GM23338 (cell line): ENCODE results near the gene ABHD14A. TPM values are rescaled to one million over a fixed set of nuclear protein-coding genes. Genes with fewer than 3 reads are reported as not detected.

Experiments
- ATAC-seq: fragments of 200-7000 bp; cut with Tn5 transposase; 3 replicates; pipeline ENCODE4 v1.9.1; 2020
- DNase-seq: peaks from one replicate; pipeline ENCODE4 v3.0.0-alpha.2; 2015; ENCODE audit warnings: low spot score
- H2AFZ ChIP-seq: fragments of 200-600 bp; sonication (generic); 2 replicates; pipeline ENCODE4 v1.8.0; 2016; ENCODE audit warnings: antibody characterized with exemption, mild to moderate bottlenecking, moderate library complexity
- H3F3A ChIP-seq: fragments of 200-600 bp; sonication (generic); replicated peaks from 2 replicates; pipeline ENCODE4 v1.8.0; 2017; ENCODE audit warnings: antibody characterized with exemption, mixed run types, low read depth
- H3K27ac ChIP-seq: fragments of 200-600 bp; sonication (generic); 2 replicates; pipeline ENCODE4 v1.6.1; 2016; ENCODE audit warnings: low read depth
- H3K27me3 ChIP-seq: fragments of 200-600 bp; sonication (generic); 2 replicates; pipeline ENCODE4 v1.8.0; 2016; ENCODE audit warnings: mild to moderate bottlenecking, mixed run types, moderate library complexity; ENCODE audit not compliant: insufficient read depth
- H3K36me3 ChIP-seq: fragments of 200-600 bp; sonication (generic); 2 replicates; pipeline ENCODE4 v1.8.0; 2016; ENCODE audit warnings: mild to moderate bottlenecking; ENCODE audit not compliant: insufficient read depth
- H3K4me1 ChIP-seq: fragments of 200-600 bp; sonication (generic); 2 replicates; pipeline ENCODE4 v1.8.0; 2016; ENCODE audit warnings: mild to moderate bottlenecking, moderate library complexity; ENCODE audit not compliant: insufficient read depth
- H3K4me2 ChIP-seq: fragments of 200-600 bp; sonication (generic); 2 replicates; pipeline ENCODE4 v1.7.1; 2017; ENCODE audit warnings: mixed run types
- H3K4me3 ChIP-seq: fragments of 200-600 bp; sonication (generic); 2 replicates; pipeline ENCODE4 v1.6.1; 2016; ENCODE audit warnings: mixed run types
- H3K79me2 ChIP-seq: fragments of 200-600 bp; sonication (generic); replicated peaks from 2 replicates; pipeline ENCODE4 v1.8.0; 2017; ENCODE audit warnings: mild to moderate bottlenecking; ENCODE audit not compliant: insufficient read depth
- H3K9me2 ChIP-seq: fragments of 200-600 bp; sonication (generic); 2 replicates; pipeline ENCODE4 v1.8.0; 2017; ENCODE audit not compliant: insufficient read depth
- H4K20me1 ChIP-seq: fragments of 200-600 bp; sonication (generic); replicated peaks from 2 replicates; pipeline ENCODE4 v1.8.0; 2017; ENCODE audit warnings: mild to moderate bottlenecking; ENCODE audit not compliant: insufficient read depth
- H3K27ac Mint-ChIP-seq: 2 replicates; pipeline ENCODE4 v1.8.0; 2020; ENCODE audit warnings: inconsistent platforms, mild to moderate bottlenecking, moderate library complexity, mixed read lengths
- H3K27me3 Mint-ChIP-seq: 3 replicates; pipeline ENCODE4 v1.8.0; 2022; ENCODE audit warnings: low read depth, mild to moderate bottlenecking, moderate library complexity, mixed read lengths, inconsistent platforms; ENCODE audit not compliant: insufficient read depth, poor library complexity
- H3K36me3 Mint-ChIP-seq: 3 replicates; pipeline ENCODE4 v1.8.0; 2021; ENCODE audit warnings: low read depth, mild to moderate bottlenecking, inconsistent platforms, moderate library complexity, mixed read lengths
- H3K4me1 Mint-ChIP-seq: 3 replicates; pipeline ENCODE4 v1.8.0; 2020; ENCODE audit warnings: mild to moderate bottlenecking, inconsistent platforms, mixed read lengths
- H3K4me3 Mint-ChIP-seq: 3 replicates; pipeline ENCODE4 v1.8.0; 2021; ENCODE audit warnings: moderate library complexity, mild to moderate bottlenecking, inconsistent platforms, mixed read lengths
- H3K9me3 Mint-ChIP-seq: 3 replicates; pipeline ENCODE4 v1.8.0; 2020; ENCODE audit warnings: moderate library complexity, mild to moderate bottlenecking, inconsistent platforms, mixed read lengths
- CREB1 ChIP-seq: fragments of 250-450 bp; sonication (Bioruptor Pico); IDR thresholded peaks from 2 replicates; pipeline ENCODE4 v1.5.0; 2020; ENCODE audit warnings: low read depth, mild to moderate bottlenecking, moderate library complexity
- NANOG ChIP-seq: IDR thresholded peaks from 2 replicates; pipeline ENCODE4 v1.6.1; 2016; ENCODE audit warnings: antibody characterized with exemption, borderline replicate concordance
- ZNF114 ChIP-seq: fragments of 250-450 bp; sonication (Bioruptor Pico); IDR thresholded peaks from 2 replicates; pipeline ENCODE4 v1.5.0; 2020; ENCODE audit warnings: mild to moderate bottlenecking, moderate library complexity
- polyA plus RNA-seq: library from polyadenylated mRNA; unstranded; fragments of >200 nt; fragmentation: Nextera tagmentation; extraction: Ambion mirVana; gene quantifications from 2 replicates; pipeline ENCODE4 v1.2.1, GENCODE V29; 2016
- total RNA-seq: library from RNA; depleted of rRNA; stranded (reverse); fragments of >200 nt; shearing (Covaris generic); gene quantifications from 2 replicates; pipeline ENCODE4 v1.2.3, GENCODE V29; 2014
- TF ChIP-seq, protein P1 (sequence below), 2 experiments: fragments of 200-600 bp in 1 of 2; sonication (generic) in 1 of 2; conservative IDR thresholded peaks; 2 replicates each; pipeline versions ENCODE4 v1.5.1 to v1.6.1; 2016 to 2017; ENCODE audit warnings: antibody characterized with exemption in 2 of 2, low read depth in 2 of 2, mild to moderate bottlenecking in 2 of 2, moderate library complexity in 1 of 2

ABHD14A gene
- total and polyA plus RNA-seq, 2 experiments from 2014 or later = 7.8 to 12.7 TPM

GRCh38 chr3:51954713-51955112, 20.2 kb upstream of the ABHD14A start:
- Histone ChIP-seq H3K36me3 (no peaks in the 10 kb centered on the region), H3K9me2 (no peaks in the 10 kb centered on the region), H3K4me1 (no peaks in the 10 kb centered on the region; the same call in 1 of the 2 replicates), H2AFZ (no peak overlapping the region), H3K4me2 (no peak overlapping the region; the same call in 1 of the 2 replicates), H4K20me1 (no peaks in the 10 kb centered on the region; the same call in 1 of the 2 replicates), H3K27ac (no peak overlapping the region), H3K27me3 (peaks cover 60% of the 10 kb centered on the region), H3K4me3 (no peak overlapping the region), H3K79me2 (no peaks in the 10 kb centered on the region), H3F3A (0 out of 2 replicates have a peak, but pooled peaks cover 5% of the 10 kb centered on the region)
- H3K27ac Mint-ChIP-seq = no peak overlapping the region
- TF ChIP-seq, protein P1, sequence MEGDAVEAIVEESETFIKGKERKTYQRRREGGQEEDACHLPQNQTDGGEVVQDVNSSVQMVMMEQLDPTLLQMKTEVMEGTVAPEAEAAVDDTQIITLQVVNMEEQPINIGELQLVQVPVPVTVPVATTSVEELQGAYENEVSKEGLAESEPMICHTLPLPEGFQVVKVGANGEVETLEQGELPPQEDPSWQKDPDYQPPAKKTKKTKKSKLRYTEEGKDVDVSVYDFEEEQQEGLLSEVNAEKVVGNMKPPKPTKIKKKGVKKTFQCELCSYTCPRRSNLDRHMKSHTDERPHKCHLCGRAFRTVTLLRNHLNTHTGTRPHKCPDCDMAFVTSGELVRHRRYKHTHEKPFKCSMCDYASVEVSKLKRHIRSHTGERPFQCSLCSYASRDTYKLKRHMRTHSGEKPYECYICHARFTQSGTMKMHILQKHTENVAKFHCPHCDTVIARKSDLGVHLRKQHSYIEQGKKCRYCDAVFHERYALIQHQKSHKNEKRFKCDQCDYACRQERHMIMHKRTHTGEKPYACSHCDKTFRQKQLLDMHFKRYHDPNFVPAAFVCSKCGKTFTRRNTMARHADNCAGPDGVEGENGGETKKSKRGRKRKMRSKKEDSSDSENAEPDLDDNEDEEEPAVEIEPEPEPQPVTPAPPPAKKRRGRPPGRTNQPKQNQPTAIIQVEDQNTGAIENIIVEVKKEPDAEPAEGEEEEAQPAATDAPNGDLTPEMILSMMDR (conservative IDR thresholded peaks at IDR 0.05; ENCODE audit: low read depth in 2 of 2) = no peak
- DNase-seq (no peak), ATAC-seq (no peak)
- H3K4me1 Mint-ChIP-seq = peaks cover 2% of the 10 kb centered on the region; the same call in 2 of the 3 replicates
- peaks cover 3% of the 10 kb centered on the region; the same call in 1 of the 3 replicates for H3K36me3 Mint-ChIP-seq
- H3K4me3 Mint-ChIP-seq = no peak overlapping the region
- H3K9me3 Mint-ChIP-seq = no peaks in the 10 kb centered on the region
- H3K27me3 Mint-ChIP-seq = peaks cover 48% of the 10 kb centered on the region

GRCh38 chr3:51955175-51955892, 19.5 kb upstream of the ABHD14A start, which contains the start of gene GPR62:
Gene GPR62 (plus strand): TSS chr3:51955381. CDS start chr3:51955653, 272 bp downstream.
- H3K4me1 Mint-ChIP-seq = peaks cover 2% of the 10 kb centered on the region; the same call in 2 of the 3 replicates
- H3K4me3 ChIP-seq = peak within 1 kb of the TSS; percentile 60
- no peaks in the 10 kb centered on the region for H3K79me2 ChIP-seq
- DNase-seq (no peak), ATAC-seq (no peak; the same call in 2 of the 3 replicates)
- H3K36me3 ChIP-seq = no peaks in the 10 kb centered on the region
- H3K27ac ChIP-seq = no peak within 1 kb of the TSS
- H3K27me3 Mint-ChIP-seq = peaks cover 48% of the 10 kb centered on the region
- TF ChIP-seq ZNF114 (CRISPR knock-in tag) = no peak
- peak; percentile 58; the same call in 1 of the 2 replicates for TF ChIP-seq CREB1
- peaks cover 60% of the 10 kb centered on the region for H3K27me3 ChIP-seq
- no peaks in the 10 kb centered on the region for H3K9me3 Mint-ChIP-seq
- H3K27ac Mint-ChIP-seq = no peak within 1 kb of the TSS
- 0 out of 2 replicates have a peak, but pooled peaks cover 5% of the 10 kb centered on the region for H3F3A ChIP-seq
- no peaks in the 10 kb centered on the region for H3K9me2 ChIP-seq
- H3K4me2 ChIP-seq = peak within 1 kb of the TSS; percentile 84
- no peaks in the 10 kb centered on the region; the same call in 1 of the 2 replicates for H3K4me1 ChIP-seq
- peak within 1 kb of the TSS; percentile 88 for H2AFZ ChIP-seq
- no peaks in the 10 kb centered on the region; the same call in 1 of the 2 replicates for H4K20me1 ChIP-seq
- H3K36me3 Mint-ChIP-seq = peaks cover 3% of the 10 kb centered on the region; the same call in 1 of the 3 replicates
- H3K4me3 Mint-ChIP-seq = peak within 1 kb of the TSS; percentile 59

GRCh38 chr3:51955893-51956770, 18.7 kb upstream of the ABHD14A start:
- H3K9me2 ChIP-seq = no peaks in the 10 kb centered on the region
- no peaks in the 10 kb centered on the region for H3K36me3 ChIP-seq
- Mint-ChIP-seq H3K4me3 (peak overlapping the region; percentile 59), H3K9me3 (no peaks in the 10 kb centered on the region), H3K27me3 (peaks cover 50% of the 10 kb centered on the region), H3K27ac (no peak overlapping the region), H3K36me3 (peaks cover 3% of the 10 kb centered on the region; the same call in 1 of the 3 replicates), H3K4me1 (peaks cover 4% of the 10 kb centered on the region; the same call in 2 of the 3 replicates)
- ATAC-seq = peak; percentile 86
- peak; percentile 91 for DNase-seq
- no peak for TF ChIP-seq NANOG
- TF ChIP-seq, protein P1 (conservative IDR thresholded peaks at IDR 0.05; ENCODE audit: low read depth in 2 of 2) = peak; percentile 61 to 68
- peak overlapping the region; percentile 84 for H3K4me2 ChIP-seq
- no peaks in the 10 kb centered on the region for H3K79me2 ChIP-seq
- peaks cover 52% of the 10 kb centered on the region for H3K27me3 ChIP-seq
- H3K4me1 ChIP-seq = no peaks in the 10 kb centered on the region; the same call in 1 of the 2 replicates
- no peak overlapping the region for H3K27ac ChIP-seq
- peak overlapping the region; percentile 85 for H2AFZ ChIP-seq
- peak overlapping the region; percentile 60 for H3K4me3 ChIP-seq
- H3F3A ChIP-seq = 0 out of 2 replicates have a peak, but pooled peaks cover 5% of the 10 kb centered on the region
- H4K20me1 ChIP-seq = no peaks in the 10 kb centered on the region; the same call in 1 of the 2 replicates
